Osteoblast (primary cell): Measurements from ENCODE around the gene KCNJ3. TPM values are rescaled to one million over a fixed set of nuclear protein-coding genes. Genes with fewer than 3 reads are reported as not detected.

Source experiments
- DNase-seq: peaks from one replicate; pipeline ENCODE4 v3.0.0; 2011; ENCODE audit warnings: low spot score, mixed read lengths; ENCODE audit not compliant: insufficient read length; ENCODE audit errors: missing footprints
- H2AFZ ChIP-seq: 2 replicates; pipeline ENCODE4 v1.6.0; 2011; ENCODE audit warnings: mild to moderate bottlenecking, low read length
- H3K27ac ChIP-seq: 2 replicates; pipeline ENCODE4 v1.5.1; 2011; ENCODE audit warnings: mild to moderate bottlenecking, low read depth, low read length, moderate library complexity
- H3K27me3 ChIP-seq: 2 replicates; pipeline ENCODE4 v1.6.0; 2012; ENCODE audit warnings: mild to moderate bottlenecking, control low read depth, inconsistent platforms, low read length, moderate library complexity; ENCODE audit not compliant: insufficient read depth
- H3K36me3 ChIP-seq: 2 replicates; pipeline ENCODE4 v1.5.1; 2011; ENCODE audit warnings: mild to moderate bottlenecking, low read length, control low read depth, moderate library complexity; ENCODE audit not compliant: insufficient read depth
- H3K4me1 ChIP-seq: 2 replicates; pipeline ENCODE4 v1.5.1; 2011; ENCODE audit warnings: mild to moderate bottlenecking, low read length, control low read depth, moderate library complexity; ENCODE audit not compliant: insufficient read depth
- H3K4me2 ChIP-seq: 2 replicates; pipeline ENCODE4 v1.6.0; 2011; ENCODE audit warnings: mild to moderate bottlenecking, low read length; ENCODE audit not compliant: insufficient read depth
- H3K4me3 ChIP-seq: fragments of 200-600 bp; sonication (generic); 3 replicates; pipeline ENCODE4 v1.5.1; 2012; ENCODE audit warnings: mild to moderate bottlenecking, low read length, inconsistent platforms; ENCODE audit not compliant: insufficient read depth
- H3K79me2 ChIP-seq: 2 replicates; pipeline ENCODE4 v1.6.0; 2012; ENCODE audit warnings: mild to moderate bottlenecking, low read length, control low read depth, inconsistent platforms; ENCODE audit not compliant: insufficient read depth
- H3K9me3 ChIP-seq: 2 replicates; pipeline ENCODE4 v1.5.1; 2011; ENCODE audit warnings: low read depth, low read length, control low read depth
- H4K20me1 ChIP-seq: 2 replicates; pipeline ENCODE4 v1.6.0; 2012; ENCODE audit warnings: mild to moderate bottlenecking, low read length, control low read depth; ENCODE audit not compliant: insufficient read depth
- total RNA-seq: library from RNA; depleted of rRNA; stranded (reverse); fragments of >200 nt; gene quantifications from 2 replicates; pipeline ENCODE4 v1.2.3, GENCODE V29; 2012
- TF ChIP-seq, protein P1 (sequence below): IDR thresholded peaks from 2 replicates; pipeline ENCODE4 v1.5.1; 2011; ENCODE audit warnings: mild to moderate bottlenecking, low read depth, low read length, moderate library complexity; ENCODE audit errors: extremely low read depth

The KCNJ3 gene
- total RNA-seq, 1 donor: not detected

DNA sequence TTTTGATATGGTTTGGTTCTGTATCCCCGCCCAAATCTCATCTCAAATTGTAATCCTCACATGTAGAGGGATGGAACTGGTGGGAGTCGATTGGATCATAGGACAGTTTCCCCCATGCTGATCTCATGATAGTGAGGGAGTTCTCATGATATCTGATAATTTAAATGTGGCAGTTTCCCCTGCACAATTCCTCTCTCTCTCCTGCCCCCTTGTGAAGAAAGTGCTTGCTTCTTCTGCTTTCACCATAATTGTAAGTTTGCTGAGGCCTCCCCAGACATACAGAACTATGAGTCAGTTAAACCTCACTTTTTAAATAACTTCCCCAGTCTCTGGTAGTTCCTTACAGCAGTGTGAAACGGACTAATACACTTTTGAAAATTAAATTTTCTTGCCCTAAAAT lies 12.3 kb upstream of the KCNJ3 start:
- H3K79me2 ChIP-seq: no peaks in the 10 kb centered on the region
- H3K4me3 ChIP-seq: no peak overlapping the region
- DNase-seq: no peak
- no peak overlapping the region for H3K27ac ChIP-seq
- H3K4me2 ChIP-seq: no peak overlapping the region
- TF ChIP-seq, protein P1, sequence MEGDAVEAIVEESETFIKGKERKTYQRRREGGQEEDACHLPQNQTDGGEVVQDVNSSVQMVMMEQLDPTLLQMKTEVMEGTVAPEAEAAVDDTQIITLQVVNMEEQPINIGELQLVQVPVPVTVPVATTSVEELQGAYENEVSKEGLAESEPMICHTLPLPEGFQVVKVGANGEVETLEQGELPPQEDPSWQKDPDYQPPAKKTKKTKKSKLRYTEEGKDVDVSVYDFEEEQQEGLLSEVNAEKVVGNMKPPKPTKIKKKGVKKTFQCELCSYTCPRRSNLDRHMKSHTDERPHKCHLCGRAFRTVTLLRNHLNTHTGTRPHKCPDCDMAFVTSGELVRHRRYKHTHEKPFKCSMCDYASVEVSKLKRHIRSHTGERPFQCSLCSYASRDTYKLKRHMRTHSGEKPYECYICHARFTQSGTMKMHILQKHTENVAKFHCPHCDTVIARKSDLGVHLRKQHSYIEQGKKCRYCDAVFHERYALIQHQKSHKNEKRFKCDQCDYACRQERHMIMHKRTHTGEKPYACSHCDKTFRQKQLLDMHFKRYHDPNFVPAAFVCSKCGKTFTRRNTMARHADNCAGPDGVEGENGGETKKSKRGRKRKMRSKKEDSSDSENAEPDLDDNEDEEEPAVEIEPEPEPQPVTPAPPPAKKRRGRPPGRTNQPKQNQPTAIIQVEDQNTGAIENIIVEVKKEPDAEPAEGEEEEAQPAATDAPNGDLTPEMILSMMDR: no peak
- H2AFZ ChIP-seq: no peak overlapping the region
- H4K20me1 ChIP-seq: no peaks in the 10 kb centered on the region
- H3K27me3 ChIP-seq: no peaks in the 10 kb centered on the region
- no peaks in the 10 kb centered on the region for H3K4me1 ChIP-seq
- H3K36me3 ChIP-seq: no peaks in the 10 kb centered on the region
- H3K9me3 ChIP-seq: no peaks in the 10 kb centered on the region

DNA sequence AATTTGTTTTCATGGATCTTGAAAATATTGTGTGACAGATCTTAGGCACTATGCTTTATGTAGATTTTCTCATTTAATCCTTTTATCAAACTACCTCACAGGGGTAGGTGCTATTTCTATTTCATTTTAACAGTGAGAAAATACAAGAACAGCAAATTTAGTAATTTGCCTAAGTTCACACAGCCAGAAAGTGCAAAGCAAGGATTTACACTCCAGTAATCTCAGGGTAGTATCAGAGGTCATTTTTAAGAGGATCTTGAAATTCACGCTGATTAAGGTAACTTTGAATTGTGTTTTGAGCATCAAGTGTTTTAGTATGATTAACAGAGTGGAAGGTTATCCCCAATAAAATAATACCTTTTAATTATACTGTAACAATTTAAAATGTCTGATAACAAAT lies 10.1 kb upstream of the KCNJ3 start:
- Histone ChIP-seq H3K4me2 (no peak overlapping the region), H3K4me3 (no peak overlapping the region), H3K4me1 (no peaks in the 10 kb centered on the region), H2AFZ (no peak overlapping the region), H3K27me3 (no peaks in the 10 kb centered on the region), H3K36me3 (no peaks in the 10 kb centered on the region), H3K27ac (no peak overlapping the region), H3K79me2 (no peaks in the 10 kb centered on the region), H4K20me1 (no peaks in the 10 kb centered on the region), H3K9me3 (no peaks in the 10 kb centered on the region)
- DNase-seq: no peak
- TF ChIP-seq, protein P1: no peak

DNA sequence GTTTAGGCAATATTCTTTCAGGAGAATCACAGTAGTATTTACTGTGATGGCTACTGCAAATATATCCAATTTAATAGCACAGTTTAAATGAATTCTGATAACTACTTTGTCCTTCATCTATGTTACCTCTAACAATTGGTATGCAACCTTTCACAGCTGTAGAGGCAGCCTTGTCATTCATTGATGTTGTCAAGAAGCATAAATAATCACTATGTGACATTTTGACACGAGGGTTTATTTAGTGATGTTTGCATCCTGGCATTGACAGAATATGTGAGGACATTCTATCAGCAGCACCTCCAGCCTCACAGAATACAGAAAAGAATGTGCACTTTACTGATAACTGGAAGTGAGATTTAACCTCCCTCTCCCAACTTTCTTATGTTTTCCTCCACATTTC lies 9.3 kb upstream of the KCNJ3 start:
- no peak for DNase-seq
- Histone ChIP-seq H3K79me2 (no peaks in the 10 kb centered on the region), H3K4me1 (no peaks in the 10 kb centered on the region), H3K36me3 (no peaks in the 10 kb centered on the region), H3K4me2 (no peak overlapping the region), H3K27ac (no peak overlapping the region), H3K27me3 (no peaks in the 10 kb centered on the region), H3K4me3 (no peak overlapping the region), H2AFZ (no peak overlapping the region), H4K20me1 (no peaks in the 10 kb centered on the region), H3K9me3 (no peaks in the 10 kb centered on the region)
- TF ChIP-seq, protein P1: no peak

DNA sequence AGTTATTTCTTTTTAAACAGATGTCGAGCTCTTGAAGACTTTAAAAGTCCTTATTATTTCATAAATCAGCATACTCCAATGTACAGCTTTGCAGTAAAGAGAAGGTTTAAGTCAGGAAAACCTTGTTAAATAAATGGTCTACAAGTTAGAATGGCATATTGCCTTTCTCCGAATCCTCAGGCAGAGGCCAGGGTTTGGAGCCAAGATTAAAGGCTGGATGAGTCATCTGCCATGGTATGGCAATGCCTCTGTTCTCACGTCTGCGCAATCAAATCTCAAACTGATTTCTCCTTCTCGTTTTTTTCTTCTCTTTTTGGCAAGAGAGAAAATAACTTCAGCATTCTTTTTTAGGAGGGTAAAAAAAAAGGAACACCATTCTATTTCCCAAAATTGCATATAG lies 5.6 kb upstream of the KCNJ3 start:
- Histone ChIP-seq H3K4me1 (no peaks in the 10 kb centered on the region), H3K4me2 (no peak overlapping the region), H3K27me3 (no peaks in the 10 kb centered on the region), H3K27ac (no peak overlapping the region), H3K9me3 (no peaks in the 10 kb centered on the region), H3K36me3 (no peaks in the 10 kb centered on the region), H2AFZ (no peak overlapping the region), H3K4me3 (no peak overlapping the region), H4K20me1 (no peaks in the 10 kb centered on the region), H3K79me2 (no peaks in the 10 kb centered on the region)
- TF ChIP-seq, protein P1: no peak
- DNase-seq: no peak
